ENCODE results near the gene MRPL36.
A peak's percentile ranks its signal among the peaks of the same experiment; 100 is the strongest.
"Not testable (repeated sequence)": the region's sequence is repeated elsewhere in the genome, so short reads cannot be mapped to it uniquely, and the experiment has no call there.

The MRPL36 gene

GRCh38 chr5:1803192-1803591 lies 3.6 kb upstream of the MRPL36 start:
- no peak for DNase-seq (ENCODE audit: extremely low spot score)
- ChIA-PET POLR2A (interaction anchor here (0.9 kb wide), 1 partner anchor 20 kb away, joined by 3 read pairs; no protein-coding TSS in a partner anchor), CTCF (no interaction called here)
- TF ChIP-seq FOXK2 (IDR thresholded peaks at IDR 0.05) (no peak), HDGF (IDR thresholded peaks at IDR 0.05; ENCODE audit: borderline replicate concordance) (no peak), CTBP1 (IDR thresholded peaks at IDR 0.05; ENCODE audit: borderline replicate concordance) (no peak), SUZ12 (IDR thresholded peaks at IDR 0.05) (no peak), ZNF384 (IDR thresholded peaks at IDR 0.05) (no peak), NFRKB (IDR thresholded peaks at IDR 0.05) (no peak), FOXM1 (IDR thresholded peaks at IDR 0.05; ENCODE audit: borderline replicate concordance) (no peak), BHLHE40 (IDR thresholded peaks at IDR 0.05; ENCODE audit: borderline replicate concordance) (no peak)

GRCh38 chr5:1801967-1802295 lies 2.3 kb upstream of the MRPL36 start:
- ChIA-PET CTCF (no interaction called here), POLR2A (interaction anchor here (0.6 to 1.4 kb wide), 3 partner anchors 20 to 60 kb away, joined by 3 to 4 read pairs (median 3); no protein-coding TSS in a partner anchor)
- TF ChIP-seq CTBP1 (IDR thresholded peaks at IDR 0.05; ENCODE audit: borderline replicate concordance), result no peak
- TF ChIP-seq FOXM1 (IDR thresholded peaks at IDR 0.05; ENCODE audit: borderline replicate concordance), result no peak
- TF ChIP-seq TARDBP (IDR thresholded peaks at IDR 0.05), result no peak
- no peak for TF ChIP-seq FOXK2 (IDR thresholded peaks at IDR 0.05)
- TF ChIP-seq BHLHE40 (IDR thresholded peaks at IDR 0.05; ENCODE audit: borderline replicate concordance), result no peak
- TF ChIP-seq LEF1 (IDR thresholded peaks at IDR 0.05; ENCODE audit: borderline replicate concordance), result no peak
- TF ChIP-seq FOXA1 (IDR thresholded peaks at IDR 0.05), result no peak
- TF ChIP-seq ELF4 (IDR thresholded peaks at IDR 0.05), result no peak
- TF ChIP-seq SUZ12 (IDR thresholded peaks at IDR 0.05), result no peak
- TF ChIP-seq HDGF (IDR thresholded peaks at IDR 0.05; ENCODE audit: borderline replicate concordance), result no peak
- TF ChIP-seq, protein P1, sequence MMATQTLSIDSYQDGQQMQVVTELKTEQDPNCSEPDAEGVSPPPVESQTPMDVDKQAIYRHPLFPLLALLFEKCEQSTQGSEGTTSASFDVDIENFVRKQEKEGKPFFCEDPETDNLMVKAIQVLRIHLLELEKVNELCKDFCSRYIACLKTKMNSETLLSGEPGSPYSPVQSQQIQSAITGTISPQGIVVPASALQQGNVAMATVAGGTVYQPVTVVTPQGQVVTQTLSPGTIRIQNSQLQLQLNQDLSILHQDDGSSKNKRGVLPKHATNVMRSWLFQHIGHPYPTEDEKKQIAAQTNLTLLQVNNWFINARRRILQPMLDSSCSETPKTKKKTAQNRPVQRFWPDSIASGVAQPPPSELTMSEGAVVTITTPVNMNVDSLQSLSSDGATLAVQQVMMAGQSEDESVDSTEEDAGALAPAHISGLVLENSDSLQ (IDR thresholded peaks at IDR 0.05), result no peak
- TF ChIP-seq ARNT (IDR thresholded peaks at IDR 0.05), result no peak
- no peak for TF ChIP-seq SP1 (IDR thresholded peaks at IDR 0.05)
- peak; percentile 29 for DNase-seq (ENCODE audit: extremely low spot score)

GRCh38 chr5:1801222-1801966 lies 1.8 kb upstream of the MRPL36 start, which contains the start of gene NDUFS6:
Gene NDUFS6 (plus strand): TSS chr5:1801407. CDS start chr5:1801418, 11 bp downstream.
- peak; percentile 69 for DNase-seq (ENCODE audit: extremely low spot score)
- CTCF ChIA-PET, result no interaction called here
- no peak for TF ChIP-seq BHLHE40 (IDR thresholded peaks at IDR 0.05; ENCODE audit: borderline replicate concordance)
- TF ChIP-seq FOXM1 (IDR thresholded peaks at IDR 0.05; ENCODE audit: borderline replicate concordance), result no peak
- TF ChIP-seq HDGF (IDR thresholded peaks at IDR 0.05; ENCODE audit: borderline replicate concordance), result no peak
- TF ChIP-seq ZNF384 (IDR thresholded peaks at IDR 0.05), result no peak
- no peak for TF ChIP-seq TARDBP (IDR thresholded peaks at IDR 0.05)
- TF ChIP-seq L3MBTL2 (conservative IDR thresholded peaks at IDR 0.05), result no peak; the same call in 1 of the 2 replicates
- no peak for TF ChIP-seq FOXK2 (IDR thresholded peaks at IDR 0.05)
- TF ChIP-seq FOXA1 (IDR thresholded peaks at IDR 0.05), result no peak
- no peak for TF ChIP-seq ARNT (IDR thresholded peaks at IDR 0.05)
- no peak for TF ChIP-seq ELF4 (IDR thresholded peaks at IDR 0.05)
- TF ChIP-seq LEF1 (IDR thresholded peaks at IDR 0.05; ENCODE audit: borderline replicate concordance), result no peak
- TF ChIP-seq SUZ12 (IDR thresholded peaks at IDR 0.05), result no peak
- TF ChIP-seq CTBP1 (IDR thresholded peaks at IDR 0.05; ENCODE audit: borderline replicate concordance), result no peak
- no peak for TF ChIP-seq SP1 (IDR thresholded peaks at IDR 0.05)
- TF ChIP-seq, protein P1 (IDR thresholded peaks at IDR 0.05), result no peak; the same call in 1 of the 2 replicates
- POLR2A ChIA-PET, result interaction anchor here (0.6 to 1.9 kb wide), 16 partner anchors 11 to 278 kb away, joined by 3 to 8 read pairs (median 3); partner anchors contain the start of gene LPCAT1

DNA sequence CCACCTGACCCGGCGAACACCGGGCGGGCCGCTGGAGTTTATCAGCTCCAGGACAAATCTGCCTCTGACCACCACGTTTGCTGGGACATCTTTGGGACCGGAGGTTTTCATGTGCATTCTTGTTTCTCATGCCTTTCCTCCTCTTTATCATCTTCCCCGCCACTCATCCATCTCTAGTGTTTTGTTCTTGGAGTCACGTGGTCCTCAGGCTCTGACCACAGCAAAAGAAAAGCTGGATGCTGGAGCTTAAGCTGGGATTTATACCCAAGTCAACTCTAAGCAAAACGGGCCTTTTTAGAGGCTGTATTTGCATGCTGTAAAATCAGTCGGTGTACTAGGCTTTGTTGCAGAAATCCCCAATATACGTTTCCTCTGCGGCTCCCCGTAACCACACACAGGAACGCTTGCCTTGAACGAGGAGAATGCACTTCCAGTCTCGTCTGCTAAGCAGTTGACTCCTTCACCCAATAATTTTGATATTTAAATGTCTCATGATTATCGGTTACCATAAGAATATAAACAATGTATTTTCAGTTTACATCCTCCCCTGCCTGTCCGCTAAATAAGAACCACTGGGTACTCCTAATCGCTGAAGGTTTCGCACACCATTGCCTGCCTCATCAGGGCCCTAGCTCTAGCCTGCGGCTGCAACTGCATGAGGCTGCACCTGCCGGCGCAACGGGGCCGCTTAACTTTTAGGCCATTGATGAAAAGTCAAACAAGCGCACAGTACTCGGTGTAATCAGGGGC lies 1.0 kb upstream of the MRPL36 start:
- peak; percentile 43 for DNase-seq (ENCODE audit: extremely low spot score)
- POLR2A ChIA-PET, result interaction anchor here (0.6 to 1.9 kb wide), 20 partner anchors 8 to 277 kb away, joined by 3 to 8 read pairs (median 3); partner anchors contain the start of gene LPCAT1
- CTCF ChIA-PET, result no interaction called here
- no peak for TF ChIP-seq CTBP1 (IDR thresholded peaks at IDR 0.05; ENCODE audit: borderline replicate concordance)
- TF ChIP-seq, protein P1 (IDR thresholded peaks at IDR 0.05), result peak; percentile 57; the same call in 1 of the 2 replicates

GRCh38 chr5:1799110-1799601 lies 481 bp downstream of the MRPL36 start:
- ChIA-PET CTCF (no interaction called here), POLR2A (interaction anchor here (0.9 kb wide), 1 partner anchor 85 kb away, joined by 3 read pairs; no protein-coding TSS in a partner anchor)
- DNase-seq (ENCODE audit: extremely low spot score), result peak; percentile 25
- TF ChIP-seq SP1 (IDR thresholded peaks at IDR 0.05), result no peak
- no peak for TF ChIP-seq BHLHE40 (IDR thresholded peaks at IDR 0.05; ENCODE audit: borderline replicate concordance)
- no peak for TF ChIP-seq ELF4 (IDR thresholded peaks at IDR 0.05)
- no peak for TF ChIP-seq ARNT (IDR thresholded peaks at IDR 0.05)
- no peak for TF ChIP-seq CTBP1 (IDR thresholded peaks at IDR 0.05; ENCODE audit: borderline replicate concordance)
- TF ChIP-seq SUZ12 (IDR thresholded peaks at IDR 0.05), result no peak
- TF ChIP-seq FOXK2 (IDR thresholded peaks at IDR 0.05), result no peak
- TF ChIP-seq FOXM1 (IDR thresholded peaks at IDR 0.05; ENCODE audit: borderline replicate concordance), result no peak
- no peak for TF ChIP-seq L3MBTL2 (conservative IDR thresholded peaks at IDR 0.05)
- no peak for TF ChIP-seq FOXA1 (IDR thresholded peaks at IDR 0.05)
- TF ChIP-seq, protein P1 (IDR thresholded peaks at IDR 0.05), result no peak
- TF ChIP-seq LEF1 (IDR thresholded peaks at IDR 0.05; ENCODE audit: borderline replicate concordance), result no peak
- no peak for TF ChIP-seq TARDBP (IDR thresholded peaks at IDR 0.05)

GRCh38 chr5:1798589-1798988 lies 1.0 kb downstream of the MRPL36 start:
- CTCF ChIA-PET; DNase-seq (ENCODE audit: extremely low spot score): not testable (repeated sequence)
- POLR2A ChIA-PET, result interaction anchor here (0.9 kb wide), 1 partner anchor 85 kb away, joined by 3 read pairs; no protein-coding TSS in a partner anchor

Data from HEK293T (cell line).